Stimulated activated CD4-positive, alpha-beta T cell treated with anti-CD3 and anti-CD28 coated beads, Interleukin-2, amount 100 ng/mL, for 48 hours (primary cell): ENCODE measurements around the gene COL5A3.
"Not testable (repeated sequence)": the region's sequence is repeated elsewhere in the genome, so short reads cannot be mapped to it uniquely, and the experiment has no call there.

ENCODE experiments used
- DNase-seq, 2 donors: peaks; one replicate each; pipeline ENCODE4 v3.0.0-alpha.2; 2020

Gene COL5A3

DNA sequence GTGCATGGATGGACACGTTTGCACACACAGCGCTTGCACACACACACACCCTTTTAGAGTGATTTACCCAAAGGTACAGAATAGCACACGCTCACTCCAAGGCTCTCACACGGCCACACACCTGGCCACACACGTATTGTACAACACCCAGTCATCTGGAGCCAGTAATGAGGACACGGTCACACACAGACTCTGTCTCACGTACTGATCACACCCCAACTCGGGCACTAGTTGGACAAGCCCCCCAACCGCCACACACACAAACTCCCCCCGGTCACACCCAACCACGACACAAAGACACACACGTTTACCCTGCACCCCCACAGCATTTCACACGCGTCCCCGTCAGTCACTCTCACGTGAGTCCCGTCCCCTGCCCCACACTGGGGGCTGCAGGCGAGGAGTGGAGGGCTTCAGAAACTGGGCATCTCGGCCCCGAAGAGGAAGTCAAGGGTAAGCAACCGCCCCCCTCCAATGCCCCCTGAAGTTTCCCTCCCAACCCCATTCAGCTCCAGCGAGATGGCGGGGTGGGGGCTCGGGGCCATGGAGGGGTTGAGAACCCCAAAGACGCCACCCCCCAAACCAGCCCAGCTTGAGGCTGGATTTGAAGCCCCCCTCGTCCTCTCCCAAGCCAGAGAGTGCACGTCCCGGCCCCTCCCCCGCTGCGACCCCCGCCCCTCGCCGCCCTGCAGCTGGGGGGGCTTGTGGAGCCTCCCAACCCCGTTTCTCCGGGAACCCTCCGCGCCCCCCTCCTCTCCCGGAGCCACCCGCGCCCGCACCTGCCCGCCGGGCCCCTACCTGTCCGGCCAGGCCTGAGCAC, 74.6 kb downstream of the COL5A3 start:
- no peak for DNase-seq

DNA sequence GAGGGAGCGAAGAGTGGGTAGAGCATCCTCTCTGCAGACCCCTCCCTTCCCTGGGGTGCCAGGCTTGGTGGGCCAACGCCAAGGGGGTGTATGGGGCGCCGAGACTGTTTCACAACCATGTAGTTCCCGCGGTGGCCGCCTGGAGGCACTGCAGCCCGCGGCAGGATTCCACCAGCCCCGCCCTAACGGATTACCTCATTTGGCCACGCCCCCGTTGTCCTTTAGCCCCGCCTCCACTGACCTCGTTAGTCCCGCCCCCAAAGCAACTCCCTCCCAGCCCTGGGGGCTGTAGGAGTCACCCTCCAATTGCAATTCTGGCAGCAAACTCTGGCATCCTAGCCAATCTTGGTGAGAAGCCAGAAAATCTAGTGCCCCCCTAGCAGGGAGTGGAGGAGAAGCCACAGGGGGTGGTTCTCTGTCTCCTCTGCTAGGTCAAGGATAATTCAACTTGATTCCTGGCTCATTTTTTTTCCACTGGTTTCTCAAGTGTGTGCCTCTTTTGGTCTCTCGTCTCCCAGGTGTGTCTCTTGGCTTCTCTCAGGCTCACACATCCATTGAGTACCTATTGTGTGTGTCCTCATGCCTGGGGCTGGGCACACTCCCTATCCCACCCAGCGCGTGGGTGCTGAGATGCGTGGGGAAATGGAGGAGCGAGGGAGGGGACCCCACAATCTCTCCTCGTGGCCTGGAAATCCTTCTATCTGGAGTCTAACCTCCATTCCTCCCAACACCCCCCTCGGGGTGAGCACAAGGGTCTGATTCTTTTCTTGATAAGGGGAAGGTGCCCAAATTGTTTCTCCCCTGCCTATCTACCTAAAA, 76.0 kb downstream of the COL5A3 start:
- DNase-seq: peak; percentile 91 to 96

DNA sequence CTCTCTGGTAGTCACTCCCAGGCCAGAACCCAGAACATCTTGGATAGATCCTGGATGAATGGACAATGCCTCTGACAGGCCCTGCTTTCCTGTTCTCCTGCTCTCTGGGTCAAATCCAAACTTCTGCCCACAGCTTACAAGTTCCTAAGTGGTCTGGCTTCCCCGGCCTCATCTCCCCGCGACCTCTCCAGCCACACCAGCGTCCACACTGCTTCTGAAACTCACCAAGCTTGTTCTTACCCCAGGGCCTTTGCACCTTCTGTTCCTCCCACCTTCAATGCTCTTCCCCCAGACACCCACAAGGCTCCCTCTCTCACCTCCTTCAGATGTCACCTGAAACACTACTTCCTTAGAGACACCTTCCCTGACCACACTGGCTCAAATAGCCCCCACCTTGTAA, 77.5 kb downstream of the COL5A3 start:
- no peak for DNase-seq

DNA sequence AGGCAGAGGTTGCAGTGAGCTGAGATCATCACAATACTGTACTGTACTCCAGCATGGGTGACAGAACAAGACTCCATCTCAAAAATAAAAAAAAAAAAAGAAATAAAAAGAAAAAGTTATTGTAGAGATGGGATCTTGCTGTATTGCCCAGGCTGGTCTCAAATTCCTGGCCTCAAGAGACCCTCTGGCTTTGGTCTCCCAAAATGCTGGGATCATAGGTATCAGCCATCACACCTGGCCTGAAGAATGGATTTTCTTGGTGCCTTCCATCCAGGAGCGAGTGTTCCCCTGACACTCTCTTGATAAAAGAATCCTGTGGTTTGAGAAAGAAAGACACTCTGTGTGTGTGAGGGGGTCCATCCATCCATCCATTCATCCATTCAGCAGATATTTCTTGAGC, 78.7 kb downstream of the COL5A3 start:
- DNase-seq: no peak

DNA sequence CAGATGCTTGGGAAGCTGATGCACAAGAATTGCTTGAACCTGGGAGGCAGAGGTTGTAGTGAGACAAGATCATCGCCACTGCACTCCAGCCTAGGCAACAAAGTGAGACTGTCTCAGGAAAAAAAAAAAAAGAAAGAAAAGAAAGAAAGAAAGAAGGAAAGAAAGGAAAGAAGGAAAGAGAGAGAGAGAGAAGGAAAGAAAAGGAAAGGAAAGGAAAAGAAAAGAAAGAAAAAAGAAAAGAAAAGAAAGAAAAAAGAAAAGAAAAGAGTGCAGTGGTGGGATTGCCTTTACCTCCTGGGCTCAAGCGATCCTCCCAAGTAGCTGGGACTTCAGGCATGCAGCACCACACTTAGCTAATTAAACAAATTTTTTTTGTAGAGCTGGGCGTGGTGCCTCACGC, 86.9 kb downstream of the COL5A3 start:
- DNase-seq: no peak

DNA sequence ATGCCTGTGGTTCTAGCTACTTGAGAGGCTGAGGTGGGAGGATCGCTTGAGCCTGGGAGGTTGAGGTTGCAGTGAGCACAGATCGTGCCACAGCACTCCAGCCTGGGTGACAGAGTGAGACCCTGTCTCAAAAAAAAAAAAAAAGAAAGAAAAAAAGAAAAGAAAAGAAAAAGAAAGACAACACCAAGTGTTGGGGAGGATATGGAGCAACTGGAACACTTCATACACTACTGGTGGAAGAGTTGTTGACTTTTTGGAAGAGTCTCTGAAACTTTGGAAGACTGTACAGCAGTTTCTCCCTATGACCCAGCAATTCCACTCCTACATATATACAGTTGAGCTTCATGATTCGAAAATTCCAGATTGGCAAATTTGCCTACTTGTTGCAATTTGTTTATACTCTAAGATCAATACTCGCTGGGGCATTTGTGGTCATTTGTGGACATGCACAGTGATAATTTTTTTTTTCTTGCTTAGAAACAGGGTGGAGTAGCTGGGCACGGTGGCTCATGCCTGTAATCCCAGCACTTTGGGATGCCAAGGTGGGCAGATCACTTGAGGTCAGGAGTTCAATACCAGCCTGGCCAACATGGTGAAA, 87.4 kb downstream of the COL5A3 start:
- DNase-seq: not testable (repeated sequence)

DNA sequence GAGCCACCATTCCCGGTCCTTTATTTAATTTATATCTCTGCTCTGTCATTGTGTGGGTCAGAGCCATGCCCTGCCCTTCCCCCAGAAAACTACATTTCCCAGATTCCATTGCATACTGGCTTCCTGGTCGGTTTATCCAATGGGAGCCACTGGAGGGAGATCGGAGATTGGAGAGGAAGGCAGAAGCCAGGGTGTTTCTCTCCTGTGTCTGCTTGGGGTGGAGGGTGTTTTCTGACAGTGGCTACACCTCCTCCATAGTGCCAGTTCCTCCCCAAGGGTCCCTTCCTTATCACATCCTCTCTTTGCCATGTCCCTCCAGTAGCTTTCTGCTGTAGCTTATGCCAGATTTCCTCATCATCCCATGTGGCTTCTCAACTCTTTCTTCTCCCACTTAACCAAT, 93.0 kb downstream of the COL5A3 start:
- DNase-seq: no peak

DNA sequence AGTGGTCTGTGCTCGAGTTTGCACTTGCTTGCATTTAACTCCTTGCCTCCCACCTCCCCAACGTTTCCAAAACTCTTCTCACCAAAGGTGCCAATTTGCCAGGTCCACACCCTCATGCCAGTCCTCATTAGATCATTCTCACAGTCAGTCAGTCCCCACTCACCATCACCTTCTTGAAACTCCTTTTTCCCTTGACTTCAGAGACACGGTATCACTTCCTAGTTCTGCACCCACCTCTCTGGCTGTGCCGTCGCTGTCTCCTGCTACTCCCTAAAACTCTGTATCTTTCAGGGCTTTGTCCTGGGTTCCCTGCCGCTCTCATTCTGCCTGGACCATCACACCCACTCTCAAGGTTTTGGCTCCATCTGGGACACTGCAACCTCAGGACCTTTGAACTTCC, 93.6 kb downstream of the COL5A3 start:
- DNase-seq: no peak

DNA sequence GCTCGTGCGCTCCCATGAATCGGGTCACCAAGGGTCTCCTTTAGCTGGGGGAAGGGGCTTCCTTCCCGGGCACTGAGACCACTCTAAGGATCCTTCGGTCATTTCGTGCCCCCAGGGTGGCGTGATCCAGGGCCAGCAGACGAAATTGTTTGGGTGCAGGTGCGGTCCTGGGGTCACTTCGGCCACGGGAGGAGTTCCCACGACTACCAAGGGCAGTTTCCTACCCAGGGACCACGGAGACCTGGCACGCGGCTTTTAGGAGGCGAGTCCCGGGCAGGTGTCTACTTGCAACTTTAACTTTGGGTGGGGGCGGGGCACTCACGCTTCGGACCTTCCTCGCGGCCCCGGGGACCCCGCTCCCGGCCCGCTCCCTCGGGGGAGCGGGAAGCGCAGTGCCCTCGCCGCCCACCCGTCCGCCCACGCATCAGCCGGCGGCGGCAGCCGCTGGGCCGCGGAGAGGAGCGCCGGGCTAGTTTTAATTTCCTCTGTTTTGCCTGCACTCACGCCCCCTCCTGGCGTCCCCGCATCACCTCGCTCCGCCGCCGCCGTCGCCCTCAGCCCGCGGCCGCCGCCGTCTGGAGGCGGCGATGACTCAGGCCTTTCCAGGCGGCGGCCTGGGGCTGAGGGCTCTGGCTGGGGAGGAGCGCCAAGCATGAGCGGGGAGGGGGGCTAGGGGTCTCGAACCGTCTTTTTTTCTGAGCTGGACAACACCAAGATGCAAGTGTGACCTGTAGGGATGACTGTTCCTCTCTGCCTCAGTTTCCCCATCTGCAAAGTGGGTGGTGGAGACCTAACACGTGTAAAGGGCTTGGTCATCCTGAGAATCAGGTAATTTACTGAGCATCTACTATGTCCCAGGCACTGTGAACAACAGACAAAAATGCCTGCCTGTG, 95.7 kb downstream of the COL5A3 start:
- peak; percentile 78 to 80 for DNase-seq

DNA sequence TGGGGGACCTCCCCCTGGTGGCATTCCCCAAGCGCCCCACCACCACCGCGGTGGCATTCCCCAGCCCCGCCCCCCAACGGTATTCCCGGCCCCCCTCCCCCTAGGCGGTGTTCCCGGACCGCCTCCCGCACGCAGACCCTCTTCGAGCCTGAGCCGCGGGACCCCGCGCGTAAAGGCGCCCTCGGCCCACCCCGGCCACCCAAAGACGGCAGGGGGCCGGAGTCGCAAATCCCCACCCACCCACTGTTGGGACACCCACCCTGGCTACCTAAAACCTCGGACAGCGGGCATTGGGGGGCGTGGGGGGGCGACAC, 96.3 kb downstream of the COL5A3 start:
- no peak for DNase-seq

DNA sequence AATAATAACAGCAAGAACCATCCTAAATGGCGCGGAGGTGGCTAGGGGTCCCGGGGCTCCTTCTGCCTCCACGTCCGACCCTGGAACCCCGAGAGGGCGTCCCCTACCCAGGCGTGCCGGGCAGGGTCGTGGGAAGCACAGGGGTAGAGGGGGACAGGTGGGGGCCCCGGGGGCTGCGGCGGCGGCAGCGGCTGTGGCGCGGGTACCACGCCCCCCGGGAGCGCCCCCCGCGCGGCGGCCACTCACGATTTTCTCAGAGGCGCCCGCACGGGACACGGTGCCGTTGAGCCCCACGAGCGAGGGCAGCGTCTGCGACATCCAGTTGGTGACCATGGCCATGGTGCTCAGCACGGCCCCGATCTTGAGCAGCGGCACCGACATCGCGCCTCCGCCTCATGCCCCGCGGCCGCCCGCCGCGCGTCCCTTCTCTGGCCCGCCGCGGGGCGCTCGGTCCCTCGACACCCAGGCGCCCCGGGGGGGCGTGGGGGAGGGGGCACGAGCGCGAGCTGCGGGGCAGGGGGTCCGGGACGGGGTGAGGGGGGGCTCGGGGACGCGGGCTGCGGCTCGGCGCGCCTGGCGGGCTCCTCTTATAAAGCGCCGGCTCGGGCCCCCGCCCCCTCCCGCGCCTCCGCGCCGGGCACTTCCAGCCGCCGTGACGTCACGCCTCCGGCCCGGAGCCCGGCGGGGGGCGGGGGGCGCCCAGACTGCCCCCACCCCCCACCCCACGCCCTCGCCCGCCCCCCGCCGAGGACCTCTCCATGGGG, 96.9 kb downstream of the COL5A3 start:
- no peak for DNase-seq

DNA sequence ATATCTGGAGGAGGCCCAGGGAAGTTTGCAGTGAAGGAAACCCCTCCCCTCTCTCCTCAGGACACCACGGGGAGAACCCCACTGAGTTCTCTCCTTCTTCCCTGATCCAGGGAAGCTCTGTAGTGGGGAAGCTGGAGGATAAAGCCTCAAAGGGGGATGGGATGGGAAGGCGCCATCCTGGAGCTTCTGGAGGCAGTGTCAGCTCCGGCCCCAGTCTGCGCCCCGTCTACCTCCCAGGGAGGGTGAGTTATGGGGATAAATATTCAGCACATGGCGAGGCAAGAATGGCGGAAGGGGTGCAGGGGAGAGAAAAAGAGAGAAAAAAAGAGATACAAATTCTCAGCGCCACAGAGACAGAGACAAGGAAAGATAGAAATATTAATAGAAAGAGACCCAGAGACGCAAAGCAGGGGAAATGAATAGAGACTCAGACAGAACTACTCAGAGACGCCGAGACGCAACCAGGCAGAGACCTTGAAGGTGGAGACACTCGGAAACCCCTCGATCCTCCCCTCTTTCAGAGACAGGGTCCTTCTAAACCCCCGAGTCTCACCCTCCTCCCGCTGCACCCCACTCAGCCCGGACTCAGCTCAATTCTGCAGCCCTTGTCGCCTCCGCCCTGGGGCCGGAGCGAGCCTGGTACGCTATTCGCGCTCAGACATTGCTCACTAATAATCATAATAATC, 97.6 kb downstream of the COL5A3 start:
- DNase-seq: no peak

DNA sequence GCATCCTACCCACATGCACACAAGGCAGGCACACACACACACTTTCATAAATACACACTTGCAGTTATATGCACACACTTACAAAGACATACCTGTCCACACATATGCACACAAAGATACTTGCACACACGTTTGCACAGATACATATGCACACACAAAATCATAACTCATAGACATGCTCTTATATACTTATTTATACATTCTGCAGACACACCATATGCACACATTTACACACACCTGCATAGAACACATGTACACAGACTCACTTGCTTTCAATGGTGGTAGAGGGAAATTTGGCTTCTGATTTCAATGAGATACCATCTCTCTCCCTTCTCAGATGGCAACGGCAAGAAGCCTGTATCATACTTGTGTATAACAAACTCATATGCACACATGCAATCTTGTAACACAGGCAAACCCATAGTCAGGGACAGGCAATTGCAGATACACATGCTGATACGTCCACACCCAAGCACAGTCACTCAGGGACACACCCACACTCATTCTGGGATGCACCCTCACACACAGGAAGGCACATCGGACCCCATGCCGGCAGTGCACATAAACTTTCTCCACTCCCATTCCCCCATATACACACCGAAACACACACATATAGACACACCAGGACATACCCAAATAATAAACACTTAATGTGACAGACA, 98.6 kb downstream of the COL5A3 start:
- no peak for DNase-seq

DNA sequence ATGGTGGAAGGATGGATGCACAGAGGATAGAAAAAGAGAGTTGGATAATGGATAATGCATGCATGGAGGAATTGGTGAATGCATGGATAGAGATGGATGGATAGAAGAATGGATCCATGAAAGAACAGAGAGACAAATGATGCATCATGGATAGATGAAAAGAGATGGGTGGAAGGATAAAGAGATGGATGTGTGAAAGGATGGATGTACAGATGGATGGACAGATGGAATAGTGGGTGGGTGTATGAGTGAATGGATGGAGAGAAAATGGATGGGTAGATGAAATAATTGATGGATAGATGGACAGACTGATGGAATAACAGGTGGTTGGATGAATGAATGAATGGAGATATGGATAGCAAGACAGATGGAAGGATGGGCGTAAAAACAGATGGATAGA, 99.7 kb downstream of the COL5A3 start:
- no peak for DNase-seq
